ENCODE results near the gene MGAT5.

Gene MGAT5

DNA sequence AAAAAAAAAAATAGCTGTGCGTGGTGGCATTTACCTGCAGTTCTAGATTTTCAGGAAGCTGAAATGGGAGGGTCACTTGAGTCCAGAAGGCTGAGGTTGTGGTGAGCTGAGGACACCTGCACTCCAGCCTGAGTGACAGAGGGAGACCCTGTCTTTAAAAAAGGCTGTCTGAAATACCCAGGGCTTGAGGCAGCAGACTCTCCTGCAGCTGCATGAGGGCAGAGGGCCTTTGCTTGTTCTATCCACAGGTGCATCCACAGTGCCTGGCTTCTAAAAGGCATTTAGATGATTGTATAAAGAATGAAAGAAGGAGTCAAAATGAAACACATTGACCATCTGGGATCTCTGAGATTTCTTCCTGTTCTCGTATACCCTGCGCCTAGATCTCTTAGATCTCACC lies 152.9 kb downstream of the MGAT5 start:
- no peak for DNase-seq

DNA sequence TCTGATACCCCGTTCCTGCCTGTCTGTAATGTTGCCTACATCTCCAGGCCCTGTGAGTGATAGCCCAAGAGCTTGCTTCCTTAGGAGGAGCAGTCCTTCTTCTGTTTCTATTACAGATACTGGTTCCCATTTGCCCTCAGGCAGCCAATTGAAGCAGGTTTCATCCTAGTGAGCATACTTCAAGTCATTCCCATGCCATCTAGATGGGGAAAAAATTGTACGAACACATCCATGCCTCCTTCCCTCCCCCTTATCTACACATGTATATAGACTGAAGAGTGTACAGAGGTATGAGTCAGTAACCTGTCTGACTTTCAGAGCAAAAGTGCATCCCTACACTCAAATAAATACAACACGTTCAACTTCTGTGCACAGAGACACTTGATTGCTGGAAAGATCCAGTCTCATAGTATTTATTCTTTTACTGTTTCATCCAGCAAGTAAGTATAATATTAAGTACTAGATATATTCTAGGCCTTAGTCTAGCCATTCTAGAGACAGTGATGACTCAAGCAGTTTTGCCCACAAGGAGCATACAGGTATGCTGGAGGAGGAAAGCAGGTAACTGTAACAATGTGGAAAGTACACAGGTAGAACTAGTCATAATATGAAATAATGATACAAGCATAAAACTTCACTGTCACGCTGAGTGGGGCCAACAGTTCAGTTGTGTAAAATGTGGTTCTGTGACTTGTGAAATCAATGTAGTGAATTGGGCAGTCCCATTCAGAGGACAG lies 153.4 kb downstream of the MGAT5 start:
- DNase-seq, result no peak

DNA sequence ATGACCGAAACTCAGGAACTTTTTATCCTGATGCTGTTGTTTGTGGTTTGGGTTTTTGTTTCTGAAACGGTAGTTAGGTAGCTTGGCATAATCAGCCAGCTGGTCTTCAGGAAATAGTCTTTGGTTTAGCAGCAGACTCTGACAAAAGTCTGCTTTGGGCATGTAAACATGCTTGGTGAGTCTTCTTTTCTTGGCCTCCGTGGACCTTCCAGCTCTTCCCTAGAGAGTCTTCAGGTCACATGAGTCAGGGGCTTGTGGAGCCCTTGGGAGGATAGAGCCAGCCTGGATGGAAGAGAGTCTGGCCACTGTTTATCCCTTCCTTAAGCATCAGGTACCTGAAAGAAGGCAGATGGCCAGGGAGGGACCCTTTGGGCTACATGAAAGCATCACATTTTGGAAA lies 154.5 kb downstream of the MGAT5 start:
- DNase-seq, result no peak

DNA sequence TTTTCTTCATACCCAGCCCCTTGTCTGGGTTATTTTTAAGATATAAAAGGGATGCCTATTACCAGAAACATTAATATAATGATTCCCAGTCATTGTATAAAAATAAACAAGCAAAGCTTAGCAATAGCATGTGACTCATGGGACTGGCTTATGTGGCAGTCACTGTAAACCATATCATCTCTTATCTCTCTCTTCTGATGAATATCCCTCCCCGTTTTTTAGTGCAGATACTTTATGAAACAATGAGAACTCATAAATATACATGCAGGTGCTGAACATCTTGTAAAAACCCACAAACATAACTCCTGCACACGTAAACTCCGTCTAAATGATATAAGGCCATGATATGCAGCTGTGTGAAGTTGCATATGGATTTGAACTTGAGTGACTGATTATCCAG lies 154.9 kb downstream of the MGAT5 start:
- DNase-seq, result no peak

DNA sequence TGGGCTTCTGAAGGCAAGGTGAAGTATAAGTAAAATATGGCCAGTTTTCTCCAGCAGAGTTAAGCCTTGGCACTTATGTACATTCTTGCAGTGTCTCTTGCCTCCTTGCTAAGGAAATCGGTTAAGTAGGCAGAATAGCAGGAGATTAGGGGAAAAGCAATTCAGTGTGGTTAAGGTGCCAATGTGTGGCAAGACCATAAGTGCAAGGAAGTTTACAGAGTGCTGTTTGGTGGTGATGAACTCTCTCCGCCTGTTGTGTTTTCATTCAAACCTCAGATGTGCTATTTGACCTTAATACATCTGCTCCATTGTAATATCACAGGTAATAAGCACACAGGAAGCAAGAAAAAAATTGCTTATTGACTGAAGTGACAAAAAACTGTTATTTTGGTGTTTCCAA lies 156.1 kb downstream of the MGAT5 start:
- DNase-seq, result peak; percentile 8

DNA sequence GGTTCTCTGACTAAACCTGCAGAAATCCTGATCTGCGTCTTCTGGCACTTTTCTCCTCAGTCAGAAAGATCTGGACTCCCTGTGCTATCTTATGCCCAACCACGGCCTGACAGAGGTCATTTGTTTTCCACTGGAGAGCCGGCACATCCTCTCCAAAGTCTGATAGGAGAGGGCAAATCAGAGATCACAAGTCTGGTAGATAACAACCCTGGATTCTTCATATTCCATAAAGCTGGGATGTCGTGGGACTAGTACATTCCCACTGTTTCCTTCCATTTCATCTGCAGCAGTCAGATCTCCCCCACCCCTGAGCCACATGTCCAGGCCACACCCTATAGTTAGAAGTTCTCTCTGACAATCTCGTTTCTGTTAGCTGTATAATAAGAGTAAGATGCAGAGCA lies 157.0 kb downstream of the MGAT5 start:
- no peak for DNase-seq

DNA sequence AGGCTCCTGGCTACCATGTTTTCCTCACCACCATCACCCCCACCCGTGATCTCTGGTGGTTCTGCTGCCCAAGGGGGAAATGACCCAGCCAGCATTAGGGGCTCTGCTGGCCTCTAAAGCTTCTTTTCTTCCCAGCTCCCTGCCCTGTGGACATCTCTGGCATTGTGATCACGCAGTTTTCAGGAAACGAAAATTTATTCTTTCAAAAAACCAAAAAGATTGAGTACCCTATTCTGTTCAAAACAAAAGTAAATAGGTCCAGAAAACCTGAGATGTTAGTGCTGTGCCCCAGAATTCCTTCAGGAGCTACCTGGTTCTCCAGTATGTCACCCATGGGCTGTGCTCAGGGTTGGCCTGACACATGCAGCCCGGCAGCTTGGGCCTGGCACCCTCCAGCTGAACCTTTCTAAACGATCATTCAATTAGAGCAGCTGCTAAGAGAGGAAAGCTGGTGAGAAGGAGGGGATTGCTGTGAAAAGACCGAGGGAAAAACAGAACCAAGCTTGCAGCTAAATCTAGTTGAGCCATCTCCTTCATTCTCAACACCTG lies 157.5 kb downstream of the MGAT5 start:
- DNase-seq, result no peak

DNA sequence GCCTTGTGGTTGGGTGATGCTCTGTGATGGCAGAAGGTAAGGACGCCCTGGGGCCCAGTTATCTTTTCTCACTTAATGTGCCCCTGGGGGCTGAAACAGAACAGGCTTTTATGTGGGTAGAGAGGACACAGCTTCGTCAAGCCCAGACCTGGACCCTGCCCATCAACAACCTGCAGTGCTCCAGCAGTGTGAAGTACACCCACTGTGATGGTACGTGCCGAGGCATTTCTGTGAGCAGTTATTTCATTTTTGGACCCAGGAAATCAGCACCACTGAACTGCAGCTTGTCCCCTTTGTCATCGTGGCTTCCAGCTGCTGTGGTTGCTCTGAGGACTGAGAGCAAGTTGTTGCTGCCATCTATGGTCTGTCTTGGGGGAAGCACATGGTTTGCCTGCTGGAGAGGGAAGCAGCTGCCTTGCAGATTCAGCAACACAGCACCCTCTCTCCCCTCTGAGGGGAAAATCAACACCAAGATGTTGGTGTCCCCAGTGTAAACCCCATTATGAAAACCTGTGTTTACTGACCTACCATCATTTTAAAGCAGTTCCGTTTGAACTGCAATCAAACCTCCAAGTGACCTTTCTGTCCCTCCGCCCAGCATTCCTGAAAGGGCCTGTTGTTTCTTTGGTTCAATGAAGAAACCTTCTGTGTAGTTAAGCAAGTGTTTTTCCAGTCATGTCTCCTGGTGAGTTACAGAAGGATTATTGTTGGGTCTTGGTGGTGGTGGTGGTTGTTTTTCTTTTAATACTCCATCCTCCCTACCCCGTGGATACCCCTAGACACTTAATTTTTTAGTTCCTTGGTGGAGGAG lies 158.2 kb downstream of the MGAT5 start:
- DNase-seq, result peak; percentile 80

DNA sequence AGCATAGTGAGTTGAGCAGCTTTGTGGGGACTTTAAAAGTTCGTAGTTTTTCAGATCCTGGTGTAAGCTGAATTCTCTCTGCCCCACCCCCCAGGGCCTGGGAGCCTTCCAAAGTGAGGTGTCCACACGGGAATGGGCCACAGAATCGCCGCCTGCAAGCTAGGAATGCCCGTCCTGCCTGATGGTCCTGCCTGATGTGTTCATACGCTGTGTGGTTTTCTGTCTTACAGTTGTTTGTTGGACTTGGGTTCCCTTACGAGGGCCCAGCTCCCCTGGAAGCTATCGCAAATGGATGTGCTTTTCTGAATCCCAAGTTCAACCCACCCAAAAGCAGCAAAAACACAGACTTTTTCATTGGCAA lies 158.7 kb downstream of the MGAT5 start:
- DNase-seq, result no peak

DNA sequence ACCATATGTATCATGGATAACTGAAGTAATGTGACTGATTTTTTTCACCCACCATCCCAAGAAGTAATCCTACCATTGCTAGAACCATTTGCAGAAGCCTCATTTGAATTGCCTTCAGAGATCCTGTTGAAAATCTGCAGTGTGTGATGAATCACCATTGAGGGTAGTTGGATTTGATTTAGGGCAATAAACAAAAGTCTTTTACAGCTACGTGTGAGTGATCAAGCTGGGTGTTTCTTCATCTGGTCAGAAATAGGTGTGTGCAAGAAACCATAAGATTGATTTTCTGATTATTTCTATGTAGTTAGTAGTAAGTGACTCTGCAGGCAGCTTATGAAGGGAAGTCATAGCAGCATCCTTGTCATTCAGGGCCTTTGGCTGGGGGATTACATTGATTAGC lies 159.6 kb downstream of the MGAT5 start:
- no peak for DNase-seq

DNA sequence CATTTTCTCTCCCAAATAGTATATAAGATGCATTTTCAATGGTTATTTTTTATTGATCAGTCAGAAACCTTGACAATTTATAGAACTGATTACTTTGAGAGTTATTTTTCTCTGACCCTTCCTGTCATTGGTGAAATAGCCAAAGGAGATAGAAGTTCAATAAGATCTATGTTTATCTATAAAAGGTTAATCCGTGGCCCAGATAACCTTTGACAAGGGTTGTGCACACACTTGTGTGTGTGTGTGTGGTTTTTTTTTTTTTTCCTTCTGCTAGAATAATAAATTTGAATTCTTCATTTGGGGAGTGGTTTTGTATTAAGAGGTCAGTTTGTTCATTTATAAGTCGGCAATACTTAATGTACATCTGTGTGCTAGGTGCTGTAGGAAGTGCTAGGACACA lies 160.0 kb downstream of the MGAT5 start:
- DNase-seq, result no peak

DNA sequence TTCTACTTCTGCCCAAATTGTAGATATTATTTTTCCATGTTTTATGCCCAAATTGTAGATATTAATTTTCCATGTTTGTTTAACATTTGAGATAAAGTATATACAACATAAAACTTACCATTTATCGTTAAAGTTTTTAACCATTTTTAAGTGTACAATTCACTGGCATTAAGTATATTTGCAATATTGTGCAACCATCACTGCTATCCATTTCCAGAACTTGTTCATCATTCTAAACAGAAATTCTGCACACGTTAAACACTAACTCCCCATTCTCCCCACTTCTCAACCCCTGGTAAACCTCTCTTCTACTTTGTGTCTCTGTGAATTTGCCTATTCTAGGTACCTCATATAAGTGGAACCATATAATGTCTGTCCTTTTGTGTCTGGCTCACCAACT lies 162.1 kb downstream of the MGAT5 start:
- no peak for DNase-seq

DNA sequence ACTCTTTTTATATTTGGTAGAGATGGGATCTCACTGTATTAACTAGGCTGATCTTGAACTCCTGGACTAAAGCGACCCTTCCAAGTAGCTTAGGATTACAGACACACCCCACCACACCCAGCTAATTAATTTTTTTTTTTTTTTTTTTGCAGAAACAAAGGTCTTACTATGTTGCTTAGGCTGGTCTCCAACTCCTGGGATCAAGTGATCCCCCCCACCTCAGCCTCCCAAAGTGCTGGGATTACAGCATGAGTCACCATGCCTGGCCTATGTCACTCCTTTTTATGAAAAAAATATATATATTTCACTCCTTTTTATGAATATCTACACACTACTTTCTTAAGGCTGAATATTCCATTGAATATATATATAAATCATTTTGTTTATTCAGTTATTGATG lies 162.8 kb downstream of the MGAT5 start:
- no peak for DNase-seq

DNA sequence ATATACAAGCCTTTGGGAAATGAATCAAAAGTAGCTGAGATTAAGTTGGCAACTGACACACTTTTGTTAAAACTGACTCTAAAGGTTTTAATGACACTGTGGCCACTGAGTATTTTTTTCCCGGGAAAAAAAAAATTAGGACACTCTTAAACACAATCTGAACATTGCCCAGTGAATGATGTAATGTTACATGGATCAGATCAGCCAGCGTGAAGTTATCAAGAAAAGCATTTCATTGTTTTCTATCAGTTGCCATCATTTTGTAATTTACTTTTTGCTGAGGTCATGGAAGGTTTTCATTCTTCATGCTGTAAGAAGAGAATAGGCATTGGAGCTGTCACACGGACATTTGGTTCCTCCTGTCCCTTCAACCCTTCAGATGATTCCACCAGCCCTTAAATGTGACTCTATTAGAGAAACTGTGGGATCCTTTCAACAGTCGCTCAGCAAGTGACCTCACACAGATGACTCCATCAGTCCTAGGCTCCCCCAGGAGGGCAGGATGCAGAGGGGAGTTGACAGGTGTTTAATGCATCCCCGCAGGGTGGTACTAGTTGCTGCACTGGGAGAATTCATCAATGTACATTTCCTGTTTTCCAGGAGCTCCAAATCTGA lies 164.2 kb downstream of the MGAT5 start:
- DNase-seq, result no peak

DNA sequence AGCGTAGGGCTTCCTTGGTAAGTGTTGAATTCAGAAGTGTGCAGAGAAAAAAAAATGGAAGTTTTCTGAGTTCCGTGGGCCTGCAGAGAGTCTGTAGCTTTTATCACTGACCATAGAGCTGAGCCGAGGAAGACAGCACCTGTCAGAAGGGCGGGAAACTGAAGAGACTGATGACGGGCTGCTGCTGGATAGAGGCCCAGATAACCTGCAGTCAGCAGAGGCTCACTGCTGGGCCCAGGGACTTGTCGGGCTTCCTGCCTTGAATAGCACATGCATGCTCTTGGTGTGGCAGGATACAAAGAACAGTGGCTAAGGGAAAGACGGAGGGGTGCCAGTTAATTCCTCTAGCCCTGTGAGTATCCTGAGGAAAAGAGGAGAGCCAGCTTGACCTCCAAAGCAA lies 166.4 kb downstream of the MGAT5 start:
- no peak for DNase-seq

DNA sequence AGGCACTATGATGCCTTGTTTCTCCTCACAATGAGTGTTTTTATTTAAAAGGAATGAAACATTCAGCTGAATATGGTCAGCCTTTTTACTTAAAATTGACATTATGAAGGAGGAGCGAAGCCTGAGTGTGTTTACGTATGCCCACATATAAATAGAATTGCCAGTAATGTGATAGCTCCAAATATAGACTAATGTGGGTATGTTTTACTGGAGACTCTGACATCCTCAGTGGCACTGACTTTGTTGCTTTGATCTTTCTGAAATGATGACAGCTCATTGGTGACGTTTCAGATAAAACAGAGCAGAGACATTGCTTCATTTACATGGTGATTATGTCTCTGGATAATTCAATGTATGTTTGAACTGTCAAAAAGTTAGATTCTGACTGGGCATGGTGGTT lies 167.0 kb downstream of the MGAT5 start:
- no peak for DNase-seq

DNA sequence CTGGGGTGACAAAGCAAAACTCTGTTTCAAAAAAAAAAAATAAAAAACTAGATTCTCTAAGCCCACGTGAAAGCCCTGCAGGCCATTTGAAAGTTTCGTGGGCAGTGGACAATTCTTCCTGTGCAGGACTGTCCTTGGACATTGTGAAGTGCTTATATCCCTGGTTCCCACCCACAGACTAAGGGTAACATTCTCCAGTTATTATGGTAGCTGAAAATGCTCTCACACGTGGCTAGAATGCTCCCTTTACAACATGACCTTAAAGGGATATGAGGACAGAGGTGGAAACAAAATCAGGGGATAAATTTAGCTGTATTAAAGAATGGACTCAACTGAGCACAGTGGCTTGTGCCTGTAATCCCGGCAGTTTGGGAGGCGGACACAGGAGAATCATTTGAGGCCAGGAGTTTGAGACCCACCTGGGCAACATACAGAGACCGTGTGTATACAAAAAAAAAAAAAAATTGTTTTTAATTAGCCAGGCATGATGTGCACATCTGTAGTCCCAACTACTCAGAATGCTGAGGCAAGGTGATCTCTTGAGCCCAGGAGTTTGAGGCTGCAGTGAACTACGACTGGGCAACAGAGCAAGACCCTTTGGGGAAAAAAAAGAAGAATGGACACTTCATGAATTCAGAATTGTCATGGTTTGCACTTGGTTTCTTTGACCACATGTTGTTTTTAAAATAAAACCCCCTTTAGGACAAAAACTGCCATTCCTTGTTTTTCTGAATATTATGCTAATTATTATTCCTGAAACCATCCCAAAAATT lies 167.9 kb downstream of the MGAT5 start:
- no peak for DNase-seq

DNA sequence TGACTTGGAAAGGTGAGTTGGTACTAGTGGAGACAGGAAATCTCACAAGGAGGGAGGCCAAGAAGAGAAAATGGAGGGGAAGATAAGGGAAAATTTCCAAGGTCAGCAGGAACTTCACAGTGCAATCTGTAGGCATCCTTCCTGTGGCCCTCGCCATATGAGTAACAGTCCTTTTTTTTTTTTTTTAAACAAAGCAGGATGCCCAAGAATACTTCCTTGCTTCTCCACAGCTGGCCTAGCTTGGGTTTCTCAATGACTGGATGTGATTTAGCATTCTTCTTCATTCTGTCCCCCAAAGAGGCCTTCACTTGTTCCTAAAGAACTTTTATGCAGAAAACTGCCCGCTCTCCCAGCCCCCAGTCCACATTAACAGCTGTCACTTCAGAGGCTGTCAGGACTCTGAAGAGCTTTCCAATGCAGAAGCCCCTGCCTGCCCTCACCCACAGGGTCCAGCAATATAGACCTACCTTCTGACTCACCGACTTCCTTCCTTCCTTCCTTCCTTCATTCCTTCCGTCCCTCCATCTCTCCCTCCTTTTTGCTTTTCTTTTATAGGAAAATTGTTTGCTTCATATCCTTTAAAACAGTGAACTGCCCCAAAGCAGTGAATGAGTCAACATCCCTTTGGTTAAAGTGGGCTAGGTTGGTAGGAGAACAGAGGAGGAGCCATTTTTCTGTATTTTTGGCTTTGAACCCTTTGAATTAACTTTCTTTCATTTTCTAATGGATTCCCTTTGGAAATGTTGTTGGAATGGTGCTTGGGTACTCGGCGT lies 172.0 kb downstream of the MGAT5 start:
- DNase-seq, result no peak

DNA sequence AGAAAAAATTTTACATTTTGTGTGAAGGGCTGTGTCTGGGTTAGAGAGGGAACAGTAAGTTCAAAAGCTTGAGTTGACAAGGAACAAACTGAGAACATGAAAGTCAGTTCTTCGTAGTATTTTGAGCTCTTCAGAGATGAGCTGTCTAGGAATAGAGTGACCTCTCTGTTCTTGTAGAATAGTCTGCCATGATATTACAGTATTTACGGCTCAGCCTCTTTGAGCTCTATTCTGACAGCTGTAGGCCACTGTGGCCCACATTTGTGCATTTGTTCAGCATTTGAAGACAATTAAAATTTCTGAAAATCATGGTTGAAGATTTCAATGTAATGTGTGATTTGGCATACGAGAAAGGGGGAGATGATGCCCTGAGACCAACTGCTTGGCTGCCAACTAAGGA lies 172.8 kb downstream of the MGAT5 start:
- no peak for DNase-seq

DNA sequence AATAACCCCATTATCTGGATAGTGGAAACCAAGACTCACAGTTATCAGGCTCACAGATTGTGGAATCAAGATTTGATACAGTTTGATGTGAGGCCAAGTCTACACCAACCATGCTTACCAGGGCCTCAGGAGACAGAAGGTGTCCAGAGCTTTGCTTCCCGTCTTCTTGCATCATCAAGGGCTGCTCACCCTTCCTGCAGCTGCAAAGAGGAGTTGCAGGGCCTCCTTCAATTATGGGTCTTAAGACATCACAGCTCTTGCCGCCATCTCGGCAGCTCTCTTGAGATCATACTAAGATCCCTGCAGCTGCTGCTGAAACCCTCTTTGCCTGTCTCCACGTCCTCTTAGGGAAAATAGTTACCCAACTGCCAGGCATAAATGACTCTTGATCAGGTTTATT lies 176.0 kb downstream of the MGAT5 start:
- DNase-seq, result no peak

DNA sequence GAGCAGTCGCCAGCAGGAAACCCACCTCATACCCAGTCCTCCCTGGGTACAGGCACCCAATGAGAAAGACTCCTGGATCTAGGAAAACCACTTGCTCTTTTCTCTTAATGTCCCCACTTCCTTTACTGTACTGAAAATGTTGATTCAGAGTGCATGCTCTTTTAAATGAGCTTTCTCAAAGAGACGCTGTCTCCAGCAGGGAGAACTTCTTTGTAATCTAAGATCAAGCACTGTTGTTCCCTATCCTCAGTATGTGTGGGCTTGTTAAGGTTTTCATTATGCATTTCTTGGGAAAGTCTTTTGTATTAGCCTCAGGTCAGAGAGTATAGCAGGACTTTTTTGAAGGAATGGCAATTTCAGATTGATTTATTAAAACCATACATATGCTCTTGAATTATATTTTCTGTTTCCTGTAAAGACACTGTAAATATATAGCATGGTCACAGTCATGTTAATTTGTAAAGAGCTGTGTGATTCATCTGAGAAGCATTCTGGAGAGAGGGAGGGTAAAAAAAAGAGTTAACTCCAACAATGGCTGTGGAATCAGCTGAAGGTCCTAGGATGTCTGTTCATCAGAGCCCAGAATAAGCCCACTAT lies 178.1 kb downstream of the MGAT5 start:
- DNase-seq, result no peak

DNA sequence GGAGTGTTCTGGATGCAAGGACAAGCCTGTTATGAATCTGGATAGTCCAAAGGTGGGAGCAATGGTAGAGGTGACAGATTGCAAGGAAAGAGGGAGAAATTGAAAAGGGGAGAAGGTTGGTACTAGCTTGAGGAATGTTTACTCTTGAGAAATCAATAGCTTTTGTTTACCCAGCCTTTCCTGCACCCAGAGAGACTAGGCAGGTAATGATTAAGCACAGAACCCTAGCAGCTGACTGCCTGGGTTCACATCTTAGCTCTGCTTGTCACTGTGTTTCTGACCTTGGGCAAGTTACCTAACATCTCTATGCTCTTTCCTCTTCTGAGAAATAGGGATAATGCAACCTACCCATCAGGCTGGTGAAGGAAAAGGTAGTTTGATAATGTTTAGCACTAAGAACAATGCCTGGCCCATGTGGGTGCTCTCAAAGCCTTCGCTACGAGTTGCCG lies 178.6 kb downstream of the MGAT5 start:
- DNase-seq, result no peak

Data from CD4-positive, alpha-beta T cell treated with Interleukin-17A for 1 hour (primary cell).